IPS DF 19.7 (cell line): Measurements from ENCODE around the gene GPX6.
"Not testable (repeated sequence)": the region's sequence is repeated elsewhere in the genome, so short reads cannot be mapped to it uniquely, and the experiment has no call there.

Source experiments
- DNase-seq: peaks from one replicate; pipeline ENCODE4 v3.0.0-alpha.2; 2013; ENCODE audit warnings: low read depth, low spot score

The GPX6 gene

GRCh38 chr6:28486533-28486932 is 29.1 kb downstream of the GPX6 start:
- no peak for DNase-seq

GRCh38 chr6:28485482-28485881 is 30.1 kb downstream of the GPX6 start:
- no peak for DNase-seq

- no peak for DNase-seq
These were observed 35.2 kb downstream of the GPX6 start for GRCh38 chr6:28480253-28480932.

DNA sequence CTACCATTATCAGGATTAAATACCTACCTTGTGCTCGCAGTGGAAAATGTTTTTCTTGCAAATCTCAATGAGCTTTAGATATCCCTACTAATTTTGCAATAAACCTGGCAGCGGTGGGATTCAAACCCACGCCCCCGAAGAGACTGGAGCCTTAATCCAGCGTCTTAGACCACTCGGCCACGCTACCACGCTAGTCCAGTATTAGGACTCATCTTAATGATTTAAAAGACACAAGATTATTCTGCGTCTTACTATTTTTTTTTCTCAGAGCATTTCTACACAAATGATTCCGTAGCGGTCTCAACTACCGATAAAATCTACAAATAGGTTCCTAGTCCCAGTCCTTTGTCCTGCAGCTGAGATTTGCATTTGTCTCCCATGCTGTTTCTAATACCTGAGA is 37.1 kb downstream of the GPX6 start:
- DNase-seq, result no peak

GRCh38 chr6:28474441-28475219 is 41.0 kb downstream of the GPX6 start:
- DNase-seq, result peak; percentile 78

GRCh38 chr6:28469153-28469745 is 46.3 kb downstream of the GPX6 start:
- not testable (repeated sequence) for DNase-seq

DNA sequence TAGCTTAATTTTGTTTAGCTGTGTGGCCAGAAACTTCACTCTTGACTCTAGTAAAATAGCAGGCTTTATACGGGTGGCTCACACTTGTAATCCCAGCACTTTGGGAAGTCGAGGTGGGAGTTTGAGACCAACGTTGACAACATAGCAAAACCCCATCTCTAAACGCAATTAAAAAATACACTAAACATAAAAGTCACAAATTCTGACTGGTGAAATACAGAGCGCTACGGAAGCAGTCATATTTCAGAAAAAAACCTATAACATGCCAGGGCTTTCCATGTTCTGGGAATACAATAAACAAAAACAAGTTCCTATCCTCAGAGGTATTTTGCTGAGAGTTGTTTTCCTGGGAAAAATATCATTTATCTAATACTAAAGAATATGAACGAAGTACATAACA is 47.5 kb downstream of the GPX6 start:
- DNase-seq, result no peak

DNA sequence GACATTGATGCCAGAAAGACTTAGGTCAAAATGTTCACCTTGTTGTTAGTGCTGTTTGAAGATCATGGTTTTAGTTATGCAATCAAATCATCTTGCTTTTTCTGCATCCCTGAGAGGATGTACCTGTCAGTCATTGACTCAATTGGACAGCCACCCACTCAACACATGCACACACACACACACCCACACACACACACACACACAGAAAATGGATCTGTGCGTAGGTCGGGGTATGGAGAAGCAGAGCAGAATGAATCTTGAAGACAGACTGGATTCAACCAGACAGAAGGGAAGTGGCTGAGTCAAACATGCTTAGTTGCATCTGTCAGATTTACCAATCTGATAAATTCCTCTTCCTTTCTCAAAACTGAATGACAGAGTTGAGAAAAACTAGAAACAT is 53.2 kb downstream of the GPX6 start:
- DNase-seq, result no peak

DNA sequence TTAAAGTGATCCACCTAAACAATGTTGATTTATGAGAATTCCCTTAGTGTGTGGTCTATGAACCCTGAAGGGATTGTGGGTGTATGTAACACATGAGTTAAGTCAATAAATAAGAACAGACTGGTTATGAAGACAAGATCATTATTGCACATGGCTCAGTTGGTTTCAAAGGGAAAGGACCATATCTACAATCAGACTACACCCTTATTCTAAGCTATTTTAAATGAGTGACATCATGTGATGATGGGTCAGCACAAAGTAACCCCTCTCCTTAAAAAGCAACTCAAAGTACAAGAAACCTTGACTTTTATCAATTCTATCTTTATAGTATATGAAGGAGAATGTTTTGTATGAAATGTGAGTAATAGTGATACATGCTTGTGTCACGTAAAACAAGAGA is 57.0 kb downstream of the GPX6 start:
- DNase-seq, result no peak
